Peyer's patch (tissue), 4 donors: ENCODE results near the gene AP1S3.

Experiments
- CTCF ChIP-seq, 6 experiments: fragments of 450-650 bp in 4 of 6; fragments of 200-600 bp in 2 of 6; sonication (generic) in 1 of 6; IDR thresholded peaks; one replicate each; pipeline ENCODE4 v1.5.1; 2017 to 2019; ENCODE audit warnings: antibody characterized with exemption in 6 of 6, mild to moderate bottlenecking in 3 of 6, moderate library complexity in 1 of 6
- POLR2A ChIP-seq, 2 donors: fragments of 450-650 bp; IDR thresholded peaks; one replicate each; pipeline ENCODE4 v1.5.1; 2017; ENCODE audit warnings: antibody characterized with exemption in 2 of 2, mild to moderate bottlenecking in 2 of 2, moderate library complexity in 2 of 2

- no peak for TF ChIP-seq CTCF (IDR thresholded peaks at IDR 0.05)
- no peak for TF ChIP-seq POLR2A (IDR thresholded peaks at IDR 0.05)
Measured at GRCh38 chr2:223834431-223834830, 3.0 kb downstream of the AP1S3 start.
